ENCODE data around the gene PEX12. TPM values are rescaled to one million over a fixed set of nuclear protein-coding genes. Genes with fewer than 3 reads are reported as not detected.
A peak's percentile ranks its signal among the peaks of the same experiment; 100 is the strongest.

Gene PEX12
- total RNA-seq, 2 experiments from 2014 or later, result 5.1 to 5.6 TPM

DNA sequence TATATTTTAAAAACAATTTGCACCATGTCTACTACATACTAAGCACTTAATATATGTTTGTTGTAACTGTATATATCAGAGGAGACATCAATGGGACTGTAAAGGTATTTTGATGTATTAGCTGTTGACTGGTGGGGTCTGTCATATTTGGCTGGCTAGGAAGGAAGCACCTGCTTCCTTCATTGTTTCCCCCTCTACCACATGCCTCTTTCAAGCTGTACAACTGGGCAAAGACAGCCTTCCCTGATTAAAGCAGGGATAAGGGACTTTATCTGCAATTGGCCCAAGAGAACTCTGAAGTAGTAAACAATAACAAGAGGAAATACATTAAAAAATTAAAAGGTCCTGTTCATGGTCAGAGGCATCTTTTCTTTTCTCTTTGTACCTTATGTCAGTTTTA lies 35.4 kb downstream of the PEX12 start:
- intact Hi-C loops (cut with micrococcal nuclease), result no loop called here
- H3K4me3 Mint-ChIP-seq, result no peak overlapping the region
- H3K36me3 Mint-ChIP-seq (ENCODE audit: low read depth), result peaks cover 2% of the 10 kb centered on the region
- ChIA-PET POLR2A (interaction anchor here (0.7 to 2.5 kb wide), 5 partner anchors 35 to 266 kb away, joined by 3 to 7 read pairs (median 5); partner anchors contain the start of genes PEX12, SLFN11 and TAF15), CTCF (interaction anchor here (0.6 to 7.6 kb wide), 6 partner anchors 32 to 382 kb away, joined by 3 to 77 read pairs (median 3); no protein-coding TSS in a partner anchor)
- ATAC-seq (no peak), DNase-seq (no peak)
- no peak for TF ChIP-seq CTCF (IDR thresholded peaks at IDR 0.05)
- no peak overlapping the region for H3K27ac Mint-ChIP-seq
- H3K9me3 Mint-ChIP-seq, result no peaks in the 10 kb centered on the region
- H3K27me3 Mint-ChIP-seq, result no peaks in the 10 kb centered on the region
- peaks cover 57% of the 10 kb centered on the region for H3K4me1 Mint-ChIP-seq (ENCODE audit: low read depth)

- Mint-ChIP-seq H3K4me1 (ENCODE audit: low read depth) (peaks cover 54% of the 10 kb centered on the region), H3K36me3 (ENCODE audit: low read depth) (peaks cover 8% of the 10 kb centered on the region), H3K4me3 (peak overlapping the region; percentile 87), H3K9me3 (no peaks in the 10 kb centered on the region), H3K27ac (peak overlapping the region; percentile 97), H3K27me3 (no peaks in the 10 kb centered on the region)
- ChIA-PET CTCF (interaction anchor here (1.0 to 7.6 kb wide), 6 partner anchors 20 to 380 kb away, joined by 3 to 77 read pairs (median 4); no protein-coding TSS in a partner anchor), POLR2A (interaction anchor here (1.5 to 2.5 kb wide), 3 partner anchors 37 to 168 kb away, joined by 5 to 7 read pairs (median 5); partner anchors contain the start of genes PEX12 and SLFN11)
- intact Hi-C loops (cut with micrococcal nuclease), result no loop called here
- DNase-seq (no peak), ATAC-seq (no peak)
- no peak for TF ChIP-seq CTCF (IDR thresholded peaks at IDR 0.05)
Observed at GRCh38 chr17:35541434-35541833, 36.9 kb downstream of the PEX12 start.

GRCh38 chr17:35540589-35541404 lies 37.6 kb downstream of the PEX12 start:
- H3K27me3 Mint-ChIP-seq, result no peaks in the 10 kb centered on the region
- DNase-seq, result peak; percentile 71
- H3K4me1 Mint-ChIP-seq (ENCODE audit: low read depth), result peaks cover 49% of the 10 kb centered on the region
- peaks cover 13% of the 10 kb centered on the region for H3K36me3 Mint-ChIP-seq (ENCODE audit: low read depth)
- peak; percentile 28 for ATAC-seq
- intact Hi-C loops (cut with micrococcal nuclease), result no loop called here
- CTCF ChIA-PET, result interaction anchor here (1.0 to 7.6 kb wide), 6 partner anchors 20 to 373 kb away, joined by 3 to 77 read pairs (median 4); no protein-coding TSS in a partner anchor
- no peak for TF ChIP-seq CTCF (IDR thresholded peaks at IDR 0.05)
- POLR2A ChIA-PET, result interaction anchor here (0.7 to 2.5 kb wide), 3 partner anchors 11 to 168 kb away, joined by 3 to 7 read pairs (median 3); partner anchors contain the start of gene SLFN11
- H3K9me3 Mint-ChIP-seq, result no peaks in the 10 kb centered on the region
- peak overlapping the region; percentile 97 for H3K27ac Mint-ChIP-seq
- peak overlapping the region; percentile 87 for H3K4me3 Mint-ChIP-seq

DNA sequence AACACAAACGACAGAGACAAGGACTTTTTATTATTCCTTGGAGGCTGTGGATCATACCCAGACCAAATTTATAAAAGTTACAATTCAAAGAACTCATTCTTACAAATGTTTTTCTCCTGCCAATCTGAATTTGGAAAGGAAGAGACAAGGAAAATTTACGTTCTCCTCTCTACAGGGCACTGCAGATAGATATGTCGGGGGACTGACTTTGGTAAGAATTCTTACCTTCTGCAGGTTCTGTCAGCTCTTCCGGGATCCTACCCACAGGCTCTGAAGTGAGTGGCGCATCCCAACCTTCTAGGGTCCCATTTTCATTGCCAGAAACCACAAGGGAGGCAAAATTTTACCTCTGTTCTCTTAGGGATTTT lies 38.7 kb downstream of the PEX12 start:
- H3K36me3 Mint-ChIP-seq (ENCODE audit: low read depth), result peaks cover 21% of the 10 kb centered on the region
- ChIA-PET CTCF (interaction anchor here (0.7 to 7.6 kb wide), 31 partner anchors 10 to 398 kb away, joined by 3 to 77 read pairs (median 4); partner anchors contain the start of genes AP2B1, NLE1, PEX12 and SLFN5), POLR2A (interaction anchor here (0.6 to 6.7 kb wide), 10 partner anchors 10 to 374 kb away, joined by 3 to 66 read pairs (median 4); partner anchors contain the start of genes PEX12 and SLFN11)
- DNase-seq (no peak), ATAC-seq (no peak)
- H3K4me3 Mint-ChIP-seq, result peak overlapping the region; percentile 87
- no peaks in the 10 kb centered on the region for H3K27me3 Mint-ChIP-seq
- intact Hi-C loops (cut with micrococcal nuclease), result loop anchor here (2.0 to 10.0 kb wide), 3 partner anchors 48 to 369 kb away; partner anchors contain the start of gene AP2B1
- H3K9me3 Mint-ChIP-seq, result no peaks in the 10 kb centered on the region
- H3K4me1 Mint-ChIP-seq (ENCODE audit: low read depth), result peaks cover 44% of the 10 kb centered on the region
- H3K27ac Mint-ChIP-seq, result peak overlapping the region; percentile 97
- TF ChIP-seq CTCF (IDR thresholded peaks at IDR 0.05), result no peak
